Lung (tissue), 12 donors: ENCODE measurements around the gene NIPAL3. TPM values are rescaled to one million over a fixed set of nuclear protein-coding genes. Genes with fewer than 3 reads are reported as not detected.
"Not testable (repeated sequence)": the region's sequence is repeated elsewhere in the genome, so short reads cannot be mapped to it uniquely, and the experiment has no call there.

Source experiments
- ATAC-seq: fragments of 200-7000 bp; cut with Tn5 transposase; one replicate; pipeline ENCODE4 v1.9.1; 2020; ENCODE audit warnings: moderate number of reproducible peaks; ENCODE audit not compliant: insufficient read depth, low FRiP score
- DNase-seq, 3 donors: peaks; one replicate each; pipeline ENCODE4 v3.0.0-alpha.2; 2013 to 2017
- H3K27ac ChIP-seq, 2 donors: one replicate each; pipeline ENCODE4 v1.5.1; 2013; ENCODE audit warnings: mild to moderate bottlenecking in 2 of 2, moderate library complexity in 2 of 2, control low read depth in 1 of 2, inconsistent platforms in 1 of 2, low read depth in 1 of 2, low read length in 1 of 2
- H3K27me3 ChIP-seq, 3 donors: one replicate each; pipeline ENCODE4 v1.5.1; 2013; ENCODE audit warnings: low read length in 2 of 3; ENCODE audit not compliant: control insufficient read depth in 3 of 3, insufficient read depth in 3 of 3
- H3K36me3 ChIP-seq, 4 donors: one replicate each; pipeline ENCODE4 v1.5.1; 2013; ENCODE audit warnings: low read length in 4 of 4, mild to moderate bottlenecking in 1 of 4, moderate library complexity in 1 of 4; ENCODE audit not compliant: control insufficient read depth in 4 of 4, insufficient read depth in 4 of 4
- H3K4me1 ChIP-seq, 5 donors: one replicate each; pipeline ENCODE4 v1.5.1; 2013; ENCODE audit warnings: low read length in 5 of 5, mild to moderate bottlenecking in 2 of 5, moderate library complexity in 1 of 5; ENCODE audit not compliant: control insufficient read depth in 5 of 5, insufficient read depth in 5 of 5
- H3K4me3 ChIP-seq: one replicate; pipeline ENCODE4 v1.5.1; 2013; ENCODE audit warnings: mild to moderate bottlenecking, control low read depth, moderate library complexity
- H3K9ac ChIP-seq, 2 donors: one replicate each; pipeline ENCODE4 v1.5.1; 2013; ENCODE audit warnings: low read length in 2 of 2, control low read depth in 1 of 2; ENCODE audit not compliant: insufficient read depth in 1 of 2
- H3K9me3 ChIP-seq, 4 donors: one replicate each; pipeline ENCODE4 v1.5.1; 2013; ENCODE audit warnings: low read length in 3 of 4, mild to moderate bottlenecking in 1 of 4, moderate library complexity in 1 of 4; ENCODE audit not compliant: control insufficient read depth in 4 of 4, insufficient read depth in 3 of 4
- WGBS, 2 donors: extraction: QIAGEN DNeasy Blood & Tissue Kit; methylation state at CpG; one replicate each; pipeline ENCODE4 v1.1.7; 2013; 5-methylcytosine and 5-hydroxymethylcytosine counted together
- polyA plus RNA-seq, 2 donors: library from polyadenylated mRNA; stranded (reverse); fragments of 200-250 nt; gene quantifications; one replicate each; pipeline ENCODE4 v1.2.1, GENCODE V29; 2013
- total RNA-seq, 2 donors: library from RNA; depleted of rRNA in 1 of 2; stranded (reverse); fragments of >200 nt in 1 of 2; gene quantifications; one replicate each; pipeline ENCODE4 v1.2.1, GENCODE V29; 2014 to 2021
- TF ChIP-seq, protein P1 (sequence below): IDR thresholded peaks from 2 replicates; pipeline ENCODE4 v1.5.1; 2012; ENCODE audit warnings: mild to moderate bottlenecking; ENCODE audit errors: control extremely low read depth, extremely low read depth
- donor health status: control.
- donor health status: control.
- donor health status: Bipolar disorder and iron deficiency.
- donor health status: healthy.
- donor health status: DM: yes; HTN: yes; CAD: no.

The NIPAL3 gene
- total and polyA plus RNA-seq, 4 donors, result 11.9 to 31.8 (median 19.8) TPM

DNA sequence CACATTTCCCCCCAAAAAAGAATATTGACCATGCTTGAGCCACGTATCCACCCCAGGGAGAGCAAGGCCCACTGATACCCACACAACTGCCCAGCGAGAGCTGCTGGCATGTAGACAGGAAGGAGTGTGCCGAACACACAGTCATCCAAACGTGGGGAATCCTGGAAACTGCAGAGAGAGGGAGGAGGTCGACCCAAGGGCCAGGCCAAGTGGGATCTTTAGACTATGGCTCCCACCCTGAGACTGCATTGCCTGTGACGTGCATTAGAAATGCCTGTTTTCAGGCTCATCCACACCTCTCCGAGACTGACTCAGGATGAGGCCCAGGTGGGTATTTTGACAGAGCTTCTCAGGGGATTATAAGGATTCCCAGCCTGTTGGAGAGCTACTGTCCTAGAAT is 25.9 kb downstream of the NIPAL3 start:
- H3K27me3 ChIP-seq, result no peaks in the 10 kb centered on the region
- TF ChIP-seq, protein P1, sequence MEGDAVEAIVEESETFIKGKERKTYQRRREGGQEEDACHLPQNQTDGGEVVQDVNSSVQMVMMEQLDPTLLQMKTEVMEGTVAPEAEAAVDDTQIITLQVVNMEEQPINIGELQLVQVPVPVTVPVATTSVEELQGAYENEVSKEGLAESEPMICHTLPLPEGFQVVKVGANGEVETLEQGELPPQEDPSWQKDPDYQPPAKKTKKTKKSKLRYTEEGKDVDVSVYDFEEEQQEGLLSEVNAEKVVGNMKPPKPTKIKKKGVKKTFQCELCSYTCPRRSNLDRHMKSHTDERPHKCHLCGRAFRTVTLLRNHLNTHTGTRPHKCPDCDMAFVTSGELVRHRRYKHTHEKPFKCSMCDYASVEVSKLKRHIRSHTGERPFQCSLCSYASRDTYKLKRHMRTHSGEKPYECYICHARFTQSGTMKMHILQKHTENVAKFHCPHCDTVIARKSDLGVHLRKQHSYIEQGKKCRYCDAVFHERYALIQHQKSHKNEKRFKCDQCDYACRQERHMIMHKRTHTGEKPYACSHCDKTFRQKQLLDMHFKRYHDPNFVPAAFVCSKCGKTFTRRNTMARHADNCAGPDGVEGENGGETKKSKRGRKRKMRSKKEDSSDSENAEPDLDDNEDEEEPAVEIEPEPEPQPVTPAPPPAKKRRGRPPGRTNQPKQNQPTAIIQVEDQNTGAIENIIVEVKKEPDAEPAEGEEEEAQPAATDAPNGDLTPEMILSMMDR, result no peak
- WGBS, 2 donors, result 88 to 93% methylated on average over 7 of the region's 7 CpGs
- no peak for ATAC-seq
- no peak for DNase-seq
- no peak overlapping the region for H3K4me3 ChIP-seq
- H3K27ac ChIP-seq, result no peak overlapping the region
- no peak overlapping the region for H3K9ac ChIP-seq
- peaks cover 0 to 22% (median 0%) of the 10 kb centered on the region in 5 donors for H3K4me1 ChIP-seq
- H3K36me3 ChIP-seq, result peaks cover 0 to 21% (median 0%) of the 10 kb centered on the region in 4 donors
- no peaks in the 10 kb centered on the region for H3K9me3 ChIP-seq

DNA sequence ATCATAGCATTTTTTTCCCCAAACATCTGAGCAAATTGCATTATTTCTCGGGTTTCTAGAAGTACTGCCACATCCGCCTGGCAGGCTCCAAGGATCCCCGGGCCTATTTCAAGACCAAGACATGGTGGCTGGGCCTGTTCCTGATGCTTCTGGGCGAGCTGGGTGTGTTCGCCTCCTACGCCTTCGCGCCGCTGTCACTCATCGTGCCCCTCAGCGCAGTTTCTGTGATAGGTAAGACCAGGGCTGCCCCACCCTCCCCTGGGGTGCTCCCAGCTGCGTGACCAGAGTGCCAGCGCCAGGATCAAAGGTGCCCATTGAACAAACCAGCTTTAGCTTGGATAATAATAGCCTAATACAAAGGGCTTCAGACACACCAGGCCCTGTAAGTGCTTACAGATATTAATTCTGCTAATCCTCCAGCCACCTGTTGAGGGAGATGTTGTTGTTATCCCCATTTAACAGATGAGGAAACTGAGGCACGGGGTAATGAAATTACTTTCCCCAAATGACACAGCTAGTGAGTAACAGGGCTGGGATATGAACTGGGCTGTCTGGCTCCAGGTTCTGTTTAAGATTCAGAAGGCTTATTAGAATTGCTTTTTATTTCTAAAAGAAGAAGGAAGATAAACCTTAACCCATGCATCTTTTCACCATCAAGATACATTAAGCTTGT is 26.5 kb downstream of the NIPAL3 start:
- TF ChIP-seq, protein P1, result no peak
- WGBS, 2 donors, result 97 to 98% methylated on average over 14 of the region's 14 CpGs
- peaks cover 0 to 22% (median 0%) of the 10 kb centered on the region in 5 donors for H3K4me1 ChIP-seq
- no peak overlapping the region for H3K27ac ChIP-seq
- no peak overlapping the region for H3K9ac ChIP-seq
- no peak for DNase-seq
- H3K36me3 ChIP-seq, result peaks cover 0 to 24% (median 0%) of the 10 kb centered on the region in 4 donors
- no peak overlapping the region for H3K4me3 ChIP-seq
- H3K9me3 ChIP-seq, result no peaks in the 10 kb centered on the region
- ATAC-seq, result no peak
- H3K27me3 ChIP-seq, result no peaks in the 10 kb centered on the region

DNA sequence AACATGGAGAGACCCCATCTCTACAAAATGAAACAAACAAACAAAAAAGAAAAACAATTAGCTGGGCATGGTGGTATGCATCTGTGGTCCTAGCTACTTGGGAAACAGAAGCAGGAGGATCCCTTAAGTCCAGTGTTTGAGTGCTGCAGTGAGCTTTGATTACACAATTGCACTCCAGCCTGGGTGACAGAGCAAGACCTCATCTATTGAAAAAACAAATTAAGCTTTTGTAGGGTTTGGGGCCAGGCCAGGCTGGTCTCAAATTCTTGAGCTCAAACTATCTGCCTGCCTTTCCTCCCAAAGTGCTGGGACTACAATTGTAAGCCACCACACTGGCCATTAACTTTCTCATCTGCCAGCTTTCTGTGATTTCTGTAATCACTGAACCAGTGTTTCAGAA is 27.2 kb downstream of the NIPAL3 start:
- peaks cover 0 to 24% (median 0%) of the 10 kb centered on the region in 4 donors for H3K36me3 ChIP-seq
- no peaks in the 10 kb centered on the region for H3K27me3 ChIP-seq
- DNase-seq (peak in 2 of 3 donors; percentile 26 to 33), ATAC-seq (no peak)
- H3K9me3 ChIP-seq, result no peaks in the 10 kb centered on the region
- H3K4me3 ChIP-seq, result no peak overlapping the region
- peaks cover 0 to 19% (median 0%) of the 10 kb centered on the region in 5 donors for H3K4me1 ChIP-seq
- no peak overlapping the region for H3K9ac ChIP-seq
- no peak overlapping the region for H3K27ac ChIP-seq
- TF ChIP-seq, protein P1, result no peak

DNA sequence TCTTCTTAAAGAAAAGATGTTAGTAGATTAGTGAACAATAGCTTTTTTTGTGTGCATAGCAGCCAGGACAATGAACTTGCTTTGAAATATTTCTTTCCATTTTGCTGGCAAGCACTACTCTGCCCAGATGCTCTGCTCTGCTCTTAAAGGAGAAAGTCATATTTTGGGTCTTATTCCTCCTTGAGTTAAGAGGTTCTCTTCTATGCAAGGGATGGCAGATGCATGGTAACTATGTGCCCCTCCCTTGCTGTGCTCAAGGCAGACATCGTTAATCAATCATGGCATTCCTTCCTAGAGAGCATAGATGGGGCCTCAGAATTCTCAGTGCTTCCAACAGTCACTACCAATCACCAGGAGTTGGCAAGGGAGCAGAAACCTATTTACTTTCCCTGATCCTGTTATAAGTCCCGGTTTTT is 27.6 kb downstream of the NIPAL3 start:
- ATAC-seq (no peak), DNase-seq (peak in 2 of 3 donors; percentile 48 to 59)
- Histone ChIP-seq H3K27ac (no peak overlapping the region), H3K9me3 (no peaks in the 10 kb centered on the region), H3K4me1 (peaks cover 0 to 17% (median 0%) of the 10 kb centered on the region in 5 donors), H3K36me3 (peaks cover 0 to 24% (median 0%) of the 10 kb centered on the region in 4 donors), H3K9ac (no peak overlapping the region), H3K4me3 (no peak overlapping the region), H3K27me3 (no peaks in the 10 kb centered on the region)
- TF ChIP-seq, protein P1, result no peak
- 49 to 62% methylated on average over 2 of the region's 2 CpGs for WGBS, 2 donors

DNA sequence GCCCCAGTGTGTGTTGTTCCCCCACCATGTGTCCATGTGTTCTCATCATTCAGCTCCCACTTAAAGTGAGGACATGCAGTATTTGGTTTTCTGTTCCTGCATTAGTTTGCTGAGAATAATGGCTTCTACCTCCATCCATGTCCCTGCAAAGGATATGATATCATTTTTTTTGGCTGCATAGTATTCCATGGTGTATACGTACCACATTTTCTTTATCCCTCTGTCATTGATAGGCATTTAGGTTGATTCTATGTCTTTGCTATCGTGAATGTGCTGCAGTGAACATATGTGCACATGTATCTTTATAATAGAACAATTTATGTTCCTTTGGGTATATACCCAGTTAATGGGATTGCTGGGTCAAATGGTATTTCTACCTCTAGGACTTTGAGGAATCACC is 30.8 kb downstream of the NIPAL3 start:
- not testable (repeated sequence) for H3K27ac ChIP-seq, ATAC-seq, H3K27me3 ChIP-seq, H3K4me3 ChIP-seq, H3K9ac ChIP-seq, H3K9me3 ChIP-seq, DNase-seq
- peaks cover 0 to 28% (median 4%) of the 10 kb centered on the region in 4 donors for H3K36me3 ChIP-seq
- peaks cover 0 to 12% (median 0%) of the 10 kb centered on the region in 5 donors for H3K4me1 ChIP-seq
- 97 to 98% methylated on average over 2 of the region's 2 CpGs for WGBS, 2 donors
